GM21619 (cell line): Measurements from ENCODE around the gene HTT.

Experiments used
- ATAC-seq: cut with Tn5 transposase; IDR thresholded peaks from one replicate; pipeline ENCODE4 v1.9.1; 2021; ENCODE audit not compliant: unreplicated experiment

Gene HTT

GRCh38 chr4:3285558-3286334 lies 211.3 kb downstream of the HTT start:
- ATAC-seq: peak; percentile 95

GRCh38 chr4:3286335-3287175 lies 212.1 kb downstream of the HTT start:
- no peak for ATAC-seq

DNA sequence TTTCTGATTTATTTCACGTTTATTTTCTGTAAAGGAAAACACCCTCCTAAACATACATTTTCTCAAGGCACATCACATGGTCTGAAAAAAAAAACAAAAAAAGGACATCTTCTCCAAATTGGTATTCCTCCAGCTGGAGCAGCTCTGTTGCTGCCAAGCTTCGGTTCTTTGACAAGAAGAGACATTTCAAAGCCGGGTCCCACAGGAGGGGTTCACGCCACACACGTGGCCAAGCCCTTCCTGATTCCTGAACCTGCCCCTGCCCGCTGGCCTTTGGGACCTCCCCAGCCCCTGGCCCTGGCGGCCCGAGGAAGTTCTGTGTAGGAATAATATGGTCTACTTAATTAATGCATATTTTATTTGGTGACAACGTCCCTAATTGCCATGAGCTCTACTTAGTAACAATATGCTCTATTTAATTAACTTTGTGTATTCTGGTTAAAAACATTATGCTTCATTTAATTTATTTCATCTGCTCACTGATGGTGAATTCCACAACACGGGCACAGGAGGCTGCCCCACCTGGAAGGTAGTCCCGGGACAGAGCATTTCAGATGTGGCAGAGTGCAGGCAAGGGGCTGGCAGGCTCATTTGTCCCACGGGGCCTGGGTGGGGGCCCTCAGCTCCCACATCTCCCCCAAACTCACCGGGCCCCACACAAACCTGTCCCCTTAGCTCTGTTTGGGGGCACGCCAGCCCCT lies 212.9 kb downstream of the HTT start:
- ATAC-seq: no peak

DNA sequence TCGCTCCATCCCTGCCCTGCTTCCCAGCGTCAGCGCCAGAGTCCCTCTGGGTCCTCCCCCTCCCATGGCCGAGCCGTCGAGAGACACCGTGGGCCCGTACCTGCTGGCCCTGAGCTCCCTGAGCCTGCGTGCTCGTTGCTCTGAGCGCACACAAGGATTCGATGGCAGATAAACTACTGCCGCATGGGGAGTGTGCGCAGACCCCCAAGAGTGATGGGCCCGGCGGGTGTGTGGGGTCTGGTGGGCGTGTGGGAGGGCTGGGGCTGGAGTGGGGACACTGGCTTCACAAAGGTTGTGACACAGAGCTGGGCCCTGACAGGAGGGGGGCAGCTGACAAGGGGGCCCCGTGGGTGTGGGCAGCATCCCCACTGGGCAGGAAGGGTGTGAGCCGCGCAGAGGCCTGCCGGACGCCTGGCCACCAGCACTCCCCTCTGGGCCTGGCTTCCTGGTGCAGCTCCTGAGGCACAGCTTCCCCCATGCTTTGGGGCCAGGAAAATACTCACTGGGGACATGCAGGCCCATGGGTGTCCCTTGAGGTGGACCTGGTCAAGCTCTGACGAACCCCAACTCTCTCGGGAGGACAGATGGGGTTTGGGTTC lies 213.6 kb downstream of the HTT start:
- no peak for ATAC-seq

DNA sequence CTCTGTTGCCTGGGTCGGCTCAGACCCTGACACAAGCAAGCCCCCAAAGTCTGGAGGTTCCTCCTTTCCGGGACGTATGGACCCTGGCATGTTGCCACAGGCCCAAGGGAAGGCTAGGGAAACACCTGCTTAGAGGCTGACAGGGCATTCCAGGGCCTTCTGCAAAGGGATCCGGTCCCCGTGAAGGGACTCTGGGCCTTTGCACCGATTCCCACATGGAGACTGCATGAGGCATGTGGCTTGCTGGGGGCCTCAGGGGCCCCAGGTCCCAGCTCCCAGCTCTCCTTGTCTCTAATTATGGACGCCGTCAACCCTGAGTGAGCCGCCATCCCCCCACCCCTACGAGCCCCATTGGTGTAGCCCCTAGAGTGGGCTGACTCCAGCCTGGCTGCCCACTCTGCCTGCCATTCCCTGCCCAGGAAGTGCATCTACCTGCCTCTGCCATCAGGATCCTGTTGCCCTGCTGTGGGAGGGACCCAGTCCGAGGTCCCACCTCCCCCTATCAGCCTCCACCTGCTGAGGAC lies 214.2 kb downstream of the HTT start:
- ATAC-seq: no peak

DNA sequence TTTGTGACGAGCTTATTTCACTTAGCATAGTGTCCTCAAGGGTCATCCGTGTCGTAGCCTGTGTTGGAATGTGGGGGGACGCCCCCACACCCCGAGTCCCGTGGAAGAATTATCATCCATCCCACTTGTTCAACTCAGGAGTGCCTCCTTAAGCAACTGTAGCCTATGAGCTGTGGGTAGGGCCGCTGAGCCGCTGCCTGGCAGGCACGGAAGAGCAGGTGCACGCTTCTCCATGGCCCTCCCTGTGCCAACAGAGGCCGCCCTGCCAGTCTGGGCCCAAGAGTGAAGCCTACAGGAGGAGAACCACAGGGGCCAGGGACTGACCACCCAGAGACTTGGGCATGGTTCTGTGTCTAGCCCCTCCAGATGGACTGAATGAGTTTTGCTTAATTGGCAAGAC lies 216.0 kb downstream of the HTT start:
- no peak for ATAC-seq

GRCh38 chr4:3290889-3291321 lies 216.4 kb downstream of the HTT start:
- ATAC-seq: no peak

DNA sequence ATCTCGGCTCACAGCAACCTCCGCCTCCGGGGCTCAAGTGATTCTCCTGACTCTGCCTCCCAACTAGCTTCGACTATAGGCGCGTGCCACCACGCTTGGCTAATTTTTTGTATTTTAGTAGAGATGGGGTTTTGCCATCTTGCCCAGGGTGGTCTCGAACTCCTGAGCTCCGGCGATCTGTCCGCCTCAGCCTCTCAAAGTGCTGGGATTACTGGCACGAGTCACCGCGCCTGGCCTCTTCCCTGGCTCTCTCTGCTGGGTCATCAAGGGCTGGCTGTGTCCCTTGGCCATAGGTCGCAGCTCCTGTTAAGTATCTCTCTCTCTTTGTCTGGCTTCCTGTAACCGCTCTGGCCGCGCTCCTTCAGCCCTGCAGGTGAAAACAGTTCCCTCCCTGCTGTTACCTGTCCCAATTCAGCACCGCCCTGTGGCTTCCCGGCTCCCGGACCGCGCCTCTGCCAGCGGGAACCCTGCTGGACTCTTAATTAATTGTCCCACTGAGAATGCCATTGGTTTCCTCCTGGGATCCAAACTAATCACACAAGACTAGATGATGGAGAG lies 217.0 kb downstream of the HTT start:
- ATAC-seq: no peak

- peak; percentile 22 for ATAC-seq
Observed at GRCh38 chr4:3291969-3292570, 217.6 kb downstream of the HTT start.

- peak; percentile 84 for ATAC-seq
Observed at GRCh38 chr4:3292571-3293400, 218.3 kb downstream of the HTT start, which contains the start of gene RGS12. RGS12 (plus strand) TSS chr4:3293021; CDS start chr4:3316171, 23,150 bp downstream.
